SJSA1 (cell line): ENCODE results near the gene UGT1A5. TPM values are rescaled to one million over a fixed set of nuclear protein-coding genes. Genes with fewer than 3 reads are reported as not detected.

Experiments used
- DNase-seq, 2 experiments: peaks; one replicate each; pipeline ENCODE4 v3.0.0-alpha.2; 2015 to 2020; ENCODE audit warnings: low spot score in 2 of 2, low read depth in 1 of 2
- H3K27ac ChIP-seq: fragments of 250-450 bp; sonication (Bioruptor Pico); 2 replicates; pipeline ENCODE4 v1.5.1; 2020; ENCODE audit warnings: mild to moderate bottlenecking, moderate library complexity
- H3K27me3 ChIP-seq: fragments of 250-450 bp; sonication (Bioruptor Pico); replicated peaks from 2 replicates; pipeline ENCODE4 v1.5.1; 2020; ENCODE audit warnings: mild to moderate bottlenecking, moderate library complexity
- H3K36me3 ChIP-seq: fragments of 250-450 bp; sonication (Bioruptor Pico); 2 replicates; pipeline ENCODE4 v1.5.1; 2020; ENCODE audit warnings: mild to moderate bottlenecking
- H3K4me1 ChIP-seq: fragments of 250-450 bp; sonication (Bioruptor Pico); replicated peaks from 2 replicates; pipeline ENCODE4 v1.6.1; 2021; ENCODE audit warnings: mild to moderate bottlenecking
- H3K4me3 ChIP-seq: fragments of 250-450 bp; sonication (Bioruptor Pico); 2 replicates; pipeline ENCODE4 v1.5.1; 2020; ENCODE audit warnings: mild to moderate bottlenecking
- H3K9me3 ChIP-seq: fragments of 250-450 bp; sonication (Bioruptor Pico); replicated peaks from 2 replicates; pipeline ENCODE4 v1.5.1; 2020; ENCODE audit warnings: mild to moderate bottlenecking
- total RNA-seq: library from RNA; depleted of rRNA; stranded (reverse); fragments of >200 nt; shearing (Covaris generic); gene quantifications from 2 replicates; pipeline ENCODE4 v1.2.3, GENCODE V29; 2014; rRNA removed

The UGT1A5 gene
- not detected in 2 replicates for total RNA-seq

DNA sequence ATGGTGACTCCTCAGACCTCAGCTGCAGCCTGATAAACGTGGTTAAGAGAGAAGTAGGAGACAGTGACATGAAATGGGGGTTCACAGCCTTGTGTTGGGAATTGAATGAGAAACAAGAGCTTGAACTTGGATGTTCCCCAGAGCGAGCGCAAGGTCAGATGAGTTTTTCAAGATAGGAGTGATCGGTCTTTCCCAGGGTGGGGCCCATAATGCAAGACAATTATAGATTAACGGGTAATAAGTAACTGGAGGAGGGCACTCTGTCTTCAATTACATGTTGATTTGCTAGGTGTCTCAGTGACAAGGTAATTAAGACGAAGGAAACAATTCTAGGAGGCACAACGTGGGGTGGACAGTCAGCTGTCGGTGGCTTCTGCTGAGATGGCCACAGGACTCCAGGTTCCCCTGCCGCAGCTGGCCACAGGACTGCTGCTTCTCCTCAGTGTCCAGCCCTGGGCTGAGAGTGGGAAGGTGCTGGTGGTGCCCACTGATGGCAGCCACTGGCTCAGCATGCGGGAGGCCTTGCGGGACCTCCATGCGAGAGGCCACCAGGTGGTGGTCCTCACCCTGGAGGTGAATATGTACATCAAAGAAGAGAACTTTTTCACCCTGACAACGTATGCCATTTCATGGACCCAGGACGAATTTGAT, at the start of gene UGT1A5:
Gene UGT1A5, plus strand, starts transcription at position 297 of the 651 bp plus-strand sequence. Its CDS starts 85 bp downstream, at position 382.
- Histone ChIP-seq H3K4me1 (peaks cover 17% of the 10 kb centered on the region), H3K27me3 (no peaks in the 10 kb centered on the region), H3K36me3 (no peaks in the 10 kb centered on the region), H3K27ac (no peak within 1 kb of the TSS), H3K4me3 (no peak within 1 kb of the TSS), H3K9me3 (no peaks in the 10 kb centered on the region)
- no peak for DNase-seq

- DNase-seq, result no peak
- Histone ChIP-seq H3K4me1 (no peaks in the 10 kb centered on the region), H3K27ac (no peak overlapping the region), H3K27me3 (peaks cover 6% of the 10 kb centered on the region; the same call in 1 of the 2 replicates), H3K36me3 (no peaks in the 10 kb centered on the region), H3K4me3 (no peak overlapping the region), H3K9me3 (no peaks in the 10 kb centered on the region)
These were observed 48.8 kb upstream of the UGT1A5 start for GRCh38 chr2:233663911-233664310.

GRCh38 chr2:233668605-233669260, 44.0 kb upstream of the UGT1A5 start:
- Histone ChIP-seq H3K4me1 (no peaks in the 10 kb centered on the region), H3K27me3 (no peaks in the 10 kb centered on the region), H3K36me3 (no peaks in the 10 kb centered on the region), H3K4me3 (no peak overlapping the region), H3K27ac (no peak overlapping the region), H3K9me3 (no peaks in the 10 kb centered on the region)
- DNase-seq, result no peak

GRCh38 chr2:233671290-233672161, 41.2 kb upstream of the UGT1A5 start, which contains the start of gene UGT1A9:
Gene UGT1A9 (plus strand): TSS chr2:233671898. CDS start chr2:233671935, 37 bp downstream.
- Histone ChIP-seq H3K36me3 (no peaks in the 10 kb centered on the region), H3K27me3 (no peaks in the 10 kb centered on the region), H3K27ac (no peak within 1 kb of the TSS), H3K4me3 (no peak within 1 kb of the TSS), H3K4me1 (no peaks in the 10 kb centered on the region), H3K9me3 (no peaks in the 10 kb centered on the region)
- DNase-seq, result no peak

GRCh38 chr2:233672886-233673285, 39.8 kb upstream of the UGT1A5 start:
- Histone ChIP-seq H3K9me3 (no peaks in the 10 kb centered on the region), H3K27ac (no peak overlapping the region), H3K4me1 (no peaks in the 10 kb centered on the region), H3K27me3 (no peaks in the 10 kb centered on the region), H3K4me3 (no peak overlapping the region), H3K36me3 (no peaks in the 10 kb centered on the region)
- DNase-seq, result no peak

- no peak overlapping the region for H3K4me3 ChIP-seq
- no peak for DNase-seq
- no peak overlapping the region for H3K27ac ChIP-seq
- no peaks in the 10 kb centered on the region for H3K36me3 ChIP-seq
- no peaks in the 10 kb centered on the region for H3K9me3 ChIP-seq
- H3K4me1 ChIP-seq, result no peaks in the 10 kb centered on the region
- no peaks in the 10 kb centered on the region for H3K27me3 ChIP-seq
These were observed 38.8 kb upstream of the UGT1A5 start for GRCh38 chr2:233673896-233674295.

- H3K9me3 ChIP-seq, result no peaks in the 10 kb centered on the region
- no peak overlapping the region for H3K4me3 ChIP-seq
- no peak for DNase-seq
- H3K36me3 ChIP-seq, result no peaks in the 10 kb centered on the region
- H3K4me1 ChIP-seq, result no peaks in the 10 kb centered on the region
- H3K27ac ChIP-seq, result no peak overlapping the region
- H3K27me3 ChIP-seq, result no peaks in the 10 kb centered on the region
These were observed 38.4 kb upstream of the UGT1A5 start for GRCh38 chr2:233674314-233674713.

DNA sequence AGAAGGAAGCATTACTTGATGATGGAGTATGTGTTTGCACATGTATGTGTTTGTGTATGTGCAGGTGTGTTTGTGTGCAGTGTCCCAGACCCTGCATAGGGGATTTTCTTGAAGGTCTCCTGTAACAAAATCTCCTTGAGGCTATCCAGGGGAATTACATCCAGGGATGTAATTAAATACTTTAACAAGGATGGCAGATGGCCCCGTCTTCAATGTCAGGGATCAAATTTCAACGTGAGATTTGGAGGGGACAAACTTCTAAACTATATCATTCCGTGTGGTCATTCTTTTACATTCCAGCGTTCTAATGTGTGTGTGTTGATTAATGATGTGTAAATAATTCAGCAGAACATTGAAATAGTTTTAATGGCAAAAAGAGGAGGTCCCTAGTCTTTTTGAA, 37.7 kb upstream of the UGT1A5 start:
- H3K27ac ChIP-seq, result no peak overlapping the region
- no peak for DNase-seq
- H3K27me3 ChIP-seq, result no peaks in the 10 kb centered on the region
- H3K9me3 ChIP-seq, result no peaks in the 10 kb centered on the region
- no peaks in the 10 kb centered on the region for H3K4me1 ChIP-seq
- H3K36me3 ChIP-seq, result no peaks in the 10 kb centered on the region
- H3K4me3 ChIP-seq, result no peak overlapping the region

- no peaks in the 10 kb centered on the region for H3K9me3 ChIP-seq
- no peaks in the 10 kb centered on the region for H3K4me1 ChIP-seq
- H3K27ac ChIP-seq, result no peak overlapping the region
- H3K36me3 ChIP-seq, result no peaks in the 10 kb centered on the region
- H3K27me3 ChIP-seq, result no peaks in the 10 kb centered on the region
- no peak for DNase-seq
- H3K4me3 ChIP-seq, result no peak overlapping the region
These were observed 36.7 kb upstream of the UGT1A5 start for GRCh38 chr2:233676046-233676445.

- no peaks in the 10 kb centered on the region for H3K4me1 ChIP-seq
- no peaks in the 10 kb centered on the region for H3K36me3 ChIP-seq
- H3K27me3 ChIP-seq, result no peaks in the 10 kb centered on the region
- no peak overlapping the region for H3K4me3 ChIP-seq
- DNase-seq, result no peak
- no peaks in the 10 kb centered on the region for H3K9me3 ChIP-seq
- no peak overlapping the region for H3K27ac ChIP-seq
These were observed 33.5 kb upstream of the UGT1A5 start for GRCh38 chr2:233679196-233679595.

- Histone ChIP-seq H3K27me3 (no peaks in the 10 kb centered on the region), H3K4me1 (no peaks in the 10 kb centered on the region), H3K36me3 (no peaks in the 10 kb centered on the region), H3K9me3 (no peaks in the 10 kb centered on the region), H3K27ac (no peak overlapping the region), H3K4me3 (no peak overlapping the region)
- no peak for DNase-seq
These were observed 32.2 kb upstream of the UGT1A5 start for GRCh38 chr2:233680361-233681045.

- Histone ChIP-seq H3K4me1 (no peaks in the 10 kb centered on the region), H3K36me3 (no peaks in the 10 kb centered on the region), H3K9me3 (no peaks in the 10 kb centered on the region), H3K4me3 (no peak within 1 kb of the TSS), H3K27ac (no peak within 1 kb of the TSS), H3K27me3 (no peaks in the 10 kb centered on the region)
- DNase-seq, result no peak
These were observed 31.1 kb upstream of the UGT1A5 start, which contains the start of gene UGT1A7 for GRCh38 chr2:233681521-233682099. Gene UGT1A7 (plus strand): TSS chr2:233681901. CDS start chr2:233681938, 37 bp downstream.

DNA sequence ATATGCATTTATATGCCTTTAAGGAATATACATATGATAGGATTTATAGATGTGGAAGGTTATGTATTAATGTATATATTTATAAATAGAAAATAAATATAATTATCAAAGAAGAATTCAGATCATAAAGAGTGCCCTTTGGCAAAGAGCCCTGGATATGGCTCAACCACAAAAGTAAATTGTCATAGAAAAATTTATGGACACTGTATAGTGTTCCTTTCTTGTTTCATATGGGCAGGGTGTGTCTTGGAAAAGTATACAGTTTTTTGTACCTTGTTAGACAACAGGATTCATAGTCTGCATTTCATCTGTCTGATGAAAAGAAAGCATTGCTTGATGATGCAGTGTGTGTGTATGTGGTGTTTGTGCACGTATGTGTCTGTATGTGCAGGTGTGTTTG, 28.1 kb upstream of the UGT1A5 start:
- no peak overlapping the region for H3K4me3 ChIP-seq

More for the DNA sequence above, 28.1 kb upstream of the UGT1A5 start:
- no peaks in the 10 kb centered on the region for H3K9me3 ChIP-seq
- no peaks in the 10 kb centered on the region for H3K36me3 ChIP-seq
- no peak for DNase-seq
- no peaks in the 10 kb centered on the region for H3K4me1 ChIP-seq
- no peaks in the 10 kb centered on the region for H3K27me3 ChIP-seq
- H3K27ac ChIP-seq, result no peak overlapping the region
